Endothelial cell of umbilical vein (primary cell): ENCODE data around the gene PEX10.

Experiments
- CTCF ChIP-seq, 2 donors: IDR thresholded peaks; 1 replicate in 1 of 2; 2 replicates in 1 of 2; pipeline ENCODE4 v1.5.1; 2011; ENCODE audit warnings: low read length in 2 of 2, mild to moderate bottlenecking in 2 of 2, moderate library complexity in 2 of 2, control low read depth in 1 of 2, inconsistent platforms in 1 of 2, low read depth in 1 of 2; ENCODE audit not compliant: insufficient read depth in 1 of 2; ENCODE audit errors: extremely low read depth in 1 of 2
- EZH2 ChIP-seq: IDR thresholded peaks from 2 replicates; pipeline ENCODE4 v1.6.1; 2012; ENCODE audit warnings: borderline replicate concordance, low read depth, mild to moderate bottlenecking, moderate library complexity, low read length, inconsistent platforms; ENCODE audit not compliant: severe bottlenecking
- MAX ChIP-seq: IDR thresholded peaks from 2 replicates; pipeline ENCODE4 v1.6.1; 2011; ENCODE audit not compliant: insufficient read depth, insufficient read length
- POLR2A ChIP-seq: IDR thresholded peaks from 2 replicates; pipeline ENCODE4 v1.6.1; 2012; ENCODE audit warnings: low read depth, mild to moderate bottlenecking, control low read depth, low read length
- POLR2AphosphoS5 ChIP-seq: IDR thresholded peaks from 2 replicates; pipeline ENCODE4 v1.6.1; 2012; ENCODE audit warnings: low read depth, mild to moderate bottlenecking, control low read depth, low read length, moderate library complexity; ENCODE audit not compliant: insufficient read depth

DNA sequence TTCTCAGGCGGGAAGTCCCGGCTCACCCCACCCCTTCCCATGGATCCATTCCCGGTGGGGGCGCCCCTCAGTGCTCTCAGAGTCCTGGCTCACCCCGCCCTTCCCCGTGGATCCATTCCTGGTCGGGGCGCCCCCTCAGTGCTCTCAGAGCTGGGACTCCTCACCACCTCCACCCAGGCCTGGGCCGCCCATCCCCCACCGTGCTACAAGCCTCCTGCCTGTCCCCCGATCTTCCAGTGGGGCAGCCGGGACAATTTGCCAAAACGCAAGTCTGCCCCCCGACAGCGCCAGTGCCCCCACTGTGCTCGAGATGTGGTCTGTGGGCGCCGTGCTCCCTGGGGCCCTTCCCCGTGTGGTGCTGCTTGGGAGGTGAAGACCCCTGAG is 40.6 kb upstream of the PEX10 start:
- no peak for TF ChIP-seq CTCF (IDR thresholded peaks at IDR 0.05; ENCODE audit: extremely low read depth in 1 of 2, insufficient read depth in 1 of 2, low read depth in 1 of 2, low read length in 2 of 2)
- no peak for TF ChIP-seq POLR2A
- no peak for TF ChIP-seq EZH2
- no peak for TF ChIP-seq POLR2AphosphoS5
- TF ChIP-seq MAX: no peak
